Spleen (tissue), 11 donors: ENCODE results near the gene SHOX. TPM values are rescaled to one million over a fixed set of nuclear protein-coding genes. Genes with fewer than 3 reads are reported as not detected.
"Not testable (repeated sequence)": the region's sequence is repeated elsewhere in the genome, so short reads cannot be mapped to it uniquely, and the experiment has no call there.

Experiments used
- DNase-seq: peaks from one replicate; pipeline ENCODE4 v3.0.0-alpha.2; 2020
- H3K27ac ChIP-seq, 8 donors: fragments of 200-600 bp; sonication (generic) in 7 of 8; 1 replicate in 4 of 8; 2 replicates in 4 of 8; pipeline versions ENCODE4 v1.5.0 to v1.8.0; 2016 to 2021; ENCODE audit warnings: inconsistent platforms in 4 of 8, mild to moderate bottlenecking in 4 of 8, moderate library complexity in 1 of 8
- H3K27me3 ChIP-seq, 7 donors: fragments of 200-600 bp; sonication (generic) in 6 of 7; replicated peaks in 1 of 7; 1 replicate in 4 of 7; 2 replicates in 3 of 7; pipeline versions ENCODE4 v1.5.0 to v1.8.0; 2016 to 2021; ENCODE audit warnings: inconsistent platforms in 3 of 7, mild to moderate bottlenecking in 1 of 7
- H3K36me3 ChIP-seq, 6 donors: fragments of 200-600 bp; sonication (generic) in 5 of 6; 1 replicate in 4 of 6; 2 replicates in 2 of 6; pipeline versions ENCODE4 v1.5.0 to v1.8.0; 2016 to 2021; ENCODE audit warnings: inconsistent platforms in 2 of 6
- H3K4me1 ChIP-seq, 6 donors: fragments of 200-600 bp; sonication (generic) in 5 of 6; 1 replicate in 3 of 6; 2 replicates in 3 of 6; pipeline versions ENCODE4 v1.5.0 to v1.8.0; 2016 to 2021; ENCODE audit warnings: inconsistent platforms in 3 of 6
- H3K4me3 ChIP-seq, 8 donors: fragments of 200-600 bp; sonication (generic) in 7 of 8; 1 replicate in 4 of 8; 2 replicates in 4 of 8; pipeline versions ENCODE4 v1.5.0 to v1.8.0; 2016 to 2021; ENCODE audit warnings: inconsistent platforms in 4 of 8, mild to moderate bottlenecking in 4 of 8, moderate library complexity in 2 of 8
- H3K9me3 ChIP-seq, 8 donors: fragments of 200-600 bp; sonication (generic) in 7 of 8; 1 replicate in 4 of 8; 2 replicates in 4 of 8; pipeline versions ENCODE4 v1.5.0 to v1.8.0; 2016 to 2021; ENCODE audit warnings: inconsistent platforms in 4 of 8
- POLR2A ChIP-seq, 3 donors: fragments of 450-650 bp; IDR thresholded peaks; one replicate each; pipeline ENCODE4 v1.5.1; 2017; ENCODE audit warnings: antibody characterized with exemption in 3 of 3, mild to moderate bottlenecking in 1 of 3
- POLR2AphosphoS5 ChIP-seq, 3 donors: sonication (generic); formaldehyde crosslinking; IDR thresholded peaks; one replicate each; pipeline ENCODE4 v1.5.1; 2017; ENCODE audit warnings: antibody characterized with exemption in 3 of 3
- WGBS, 5 donors: extraction: QIAGEN DNeasy Blood & Tissue Kit in 3 of 5; methylation state at CpG; one replicate each; pipeline versions ENCODE4 v1.1.5 to v1.1.7; 2013 to 2018; 5-methylcytosine and 5-hydroxymethylcytosine counted together
- intact Hi-C: fragments of 100-400 bp; cut with DNase I; formaldehyde crosslinking; loops from one replicate; pipeline ENCODE4 v1.15.0; 2023; ENCODE audit warnings: low total_unique reads
- polyA plus RNA-seq, 3 donors: library from polyadenylated mRNA; stranded (reverse); fragments of 200-250 nt; gene quantifications; one replicate each; pipeline ENCODE4 v1.2.1, GENCODE V29; 2013
- total RNA-seq, 7 donors: library from RNA; depleted of rRNA in 3 of 7; stranded (reverse); fragments of >200 nt in 3 of 7; fragmentation: NEBNext Ultra II Directional in 4 of 7; extraction: Animal tissue kit (Norgen Biotek cat#: 25700) in 4 of 7; gene quantifications; one replicate each; pipeline versions ENCODE4 v1.1.0 to v1.2.1, GENCODE V29; 2016 to 2021
- TF ChIP-seq, protein P1 (sequence below), 11 experiments: fragments of 200-600 bp in 7 of 11; fragments of 450-650 bp in 4 of 11; sonication (generic) in 4 of 11; IDR thresholded peaks in 8 of 11; conservative IDR thresholded peaks in 3 of 11; 1 replicate in 7 of 11; 2 replicates in 4 of 11; pipeline versions ENCODE4 v1.4.0 to v1.8.0; 2016 to 2021; ENCODE audit warnings: antibody characterized with exemption in 11 of 11, inconsistent platforms in 4 of 11, mild to moderate bottlenecking in 1 of 11
- donor health status: healthy with polysubstance abuse.
- donor health status: DM: no; HTN: no; CAD: no; lungs with moderate emphysema.
- donor health status: DM: no; HTN: no; CAD: no.
- donor health status: Bipolar disorder and iron deficiency.
- donor health status: healthy.
- donor health status: DM: no; HTN: no; CAD: no.
- donor health status: DM: yes; HTN: yes; CAD: no.

The SHOX gene
- total and polyA plus RNA-seq, 10 donors, result not detected

DNA sequence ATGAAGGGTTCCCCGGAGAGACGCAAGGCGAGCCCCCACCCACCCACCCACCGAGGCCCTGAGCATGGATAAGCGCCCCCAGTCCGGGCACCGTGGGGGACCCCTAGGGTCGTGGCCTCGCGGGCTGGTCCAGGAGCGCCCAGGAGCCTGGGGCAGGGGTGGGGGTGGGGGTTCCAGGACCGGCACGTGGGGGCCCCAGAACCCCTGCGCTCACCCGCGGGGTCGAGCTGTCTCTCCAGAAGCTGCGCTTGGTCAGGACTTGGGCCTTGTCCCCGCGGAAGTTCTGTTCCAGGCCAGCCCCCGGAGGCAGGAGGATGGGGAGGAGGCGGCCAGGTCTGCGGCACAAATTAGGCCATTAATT is 11.2 kb upstream of the SHOX start:
- intact Hi-C loops, result no loop called here
- Histone ChIP-seq H3K4me3 (no peak overlapping the region), H3K27me3 (peaks cover 0 to 86% (median 32%) of the 10 kb centered on the region in 7 donors), H3K4me1 (peaks cover 0 to 12% (median 6%) of the 10 kb centered on the region in 6 donors), H3K9me3 (no peaks in the 10 kb centered on the region), H3K27ac (no peak overlapping the region), H3K36me3 (no peaks in the 10 kb centered on the region)
- DNase-seq, result no peak
- no peak for TF ChIP-seq POLR2AphosphoS5 (IDR thresholded peaks at IDR 0.05)
- WGBS, 5 donors, result 2 to 12% (median 7%) methylated on average over 9 to 23 of the region's 23 CpGs

GRCh38 chrX:619812-620531 is 10.6 kb upstream of the SHOX start:
- Histone ChIP-seq H3K4me3 (no peak overlapping the region), H3K4me1 (peaks cover 0 to 14% (median 6%) of the 10 kb centered on the region in 6 donors), H3K9me3 (no peaks in the 10 kb centered on the region), H3K36me3 (no peaks in the 10 kb centered on the region), H3K27ac (no peak overlapping the region), H3K27me3 (peaks cover 0 to 89% (median 34%) of the 10 kb centered on the region in 7 donors)
- 4 to 23% (median 7%) methylated on average over 41 to 48 of the region's 48 CpGs for WGBS, 5 donors
- DNase-seq, result no peak
- intact Hi-C loops, result no loop called here
- TF ChIP-seq, protein P1, sequence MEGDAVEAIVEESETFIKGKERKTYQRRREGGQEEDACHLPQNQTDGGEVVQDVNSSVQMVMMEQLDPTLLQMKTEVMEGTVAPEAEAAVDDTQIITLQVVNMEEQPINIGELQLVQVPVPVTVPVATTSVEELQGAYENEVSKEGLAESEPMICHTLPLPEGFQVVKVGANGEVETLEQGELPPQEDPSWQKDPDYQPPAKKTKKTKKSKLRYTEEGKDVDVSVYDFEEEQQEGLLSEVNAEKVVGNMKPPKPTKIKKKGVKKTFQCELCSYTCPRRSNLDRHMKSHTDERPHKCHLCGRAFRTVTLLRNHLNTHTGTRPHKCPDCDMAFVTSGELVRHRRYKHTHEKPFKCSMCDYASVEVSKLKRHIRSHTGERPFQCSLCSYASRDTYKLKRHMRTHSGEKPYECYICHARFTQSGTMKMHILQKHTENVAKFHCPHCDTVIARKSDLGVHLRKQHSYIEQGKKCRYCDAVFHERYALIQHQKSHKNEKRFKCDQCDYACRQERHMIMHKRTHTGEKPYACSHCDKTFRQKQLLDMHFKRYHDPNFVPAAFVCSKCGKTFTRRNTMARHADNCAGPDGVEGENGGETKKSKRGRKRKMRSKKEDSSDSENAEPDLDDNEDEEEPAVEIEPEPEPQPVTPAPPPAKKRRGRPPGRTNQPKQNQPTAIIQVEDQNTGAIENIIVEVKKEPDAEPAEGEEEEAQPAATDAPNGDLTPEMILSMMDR (IDR thresholded peaks at IDR 0.05 in 8 of 11, conservative IDR thresholded peaks at IDR 0.05 in 3 of 11), result no peak
- TF ChIP-seq POLR2A (IDR thresholded peaks at IDR 0.05) (no peak), POLR2AphosphoS5 (IDR thresholded peaks at IDR 0.05) (no peak)

- Histone ChIP-seq H3K4me1 (peaks cover 0 to 14% (median 6%) of the 10 kb centered on the region in 6 donors), H3K27ac (no peak overlapping the region), H3K9me3 (no peaks in the 10 kb centered on the region), H3K27me3 (peaks cover 0 to 82% (median 34%) of the 10 kb centered on the region in 7 donors), H3K36me3 (no peaks in the 10 kb centered on the region), H3K4me3 (no peak overlapping the region)
- intact Hi-C loops, result no loop called here
- TF ChIP-seq POLR2AphosphoS5 (IDR thresholded peaks at IDR 0.05), result no peak
- no peak for TF ChIP-seq POLR2A (IDR thresholded peaks at IDR 0.05)
- TF ChIP-seq, protein P1 (IDR thresholded peaks at IDR 0.05 in 8 of 11, conservative IDR thresholded peaks at IDR 0.05 in 3 of 11), result no peak
- DNase-seq, result peak; percentile 17
- WGBS, 5 donors, result 22 to 31% (median 27%) methylated on average over 11 of the region's 11 CpGs
Measured at GRCh38 chrX:621705-622503, 8.7 kb upstream of the SHOX start.

- H3K27me3 ChIP-seq, result peaks cover 0 to 82% (median 34%) of the 10 kb centered on the region in 7 donors
- H3K4me3 ChIP-seq, intact Hi-C loops, H3K9me3 ChIP-seq, H3K27ac ChIP-seq, H3K36me3 ChIP-seq, DNase-seq: not testable (repeated sequence)
- WGBS, 5 donors, result 19 to 55% (median 47%) methylated on average over 2 to 3 of the region's 3 CpGs
- H3K4me1 ChIP-seq, result peaks cover 0 to 14% (median 6%) of the 10 kb centered on the region in 6 donors
Measured at GRCh38 chrX:622802-623201, 7.8 kb upstream of the SHOX start.

- WGBS, 5 donors, result 5 to 12% (median 8%) methylated on average over 6 of the region's 6 CpGs
- TF ChIP-seq POLR2AphosphoS5 (IDR thresholded peaks at IDR 0.05) (no peak), POLR2A (IDR thresholded peaks at IDR 0.05) (no peak)
- TF ChIP-seq, protein P1 (IDR thresholded peaks at IDR 0.05 in 8 of 11, conservative IDR thresholded peaks at IDR 0.05 in 3 of 11), result no peak
- Histone ChIP-seq H3K36me3 (no peaks in the 10 kb centered on the region), H3K9me3 (no peaks in the 10 kb centered on the region), H3K27me3 (peaks cover 0 to 82% (median 34%) of the 10 kb centered on the region in 7 donors), H3K4me3 (peak overlapping the region in 1 of 8 donors; percentile 13), H3K27ac (no peak overlapping the region), H3K4me1 (peaks cover 0 to 14% (median 6%) of the 10 kb centered on the region in 6 donors)
- DNase-seq, result no peak
- intact Hi-C loops, result no loop called here
Measured at GRCh38 chrX:623268-623598, 7.4 kb upstream of the SHOX start.
